ENCODE results near the gene NUDT1.

DNA sequence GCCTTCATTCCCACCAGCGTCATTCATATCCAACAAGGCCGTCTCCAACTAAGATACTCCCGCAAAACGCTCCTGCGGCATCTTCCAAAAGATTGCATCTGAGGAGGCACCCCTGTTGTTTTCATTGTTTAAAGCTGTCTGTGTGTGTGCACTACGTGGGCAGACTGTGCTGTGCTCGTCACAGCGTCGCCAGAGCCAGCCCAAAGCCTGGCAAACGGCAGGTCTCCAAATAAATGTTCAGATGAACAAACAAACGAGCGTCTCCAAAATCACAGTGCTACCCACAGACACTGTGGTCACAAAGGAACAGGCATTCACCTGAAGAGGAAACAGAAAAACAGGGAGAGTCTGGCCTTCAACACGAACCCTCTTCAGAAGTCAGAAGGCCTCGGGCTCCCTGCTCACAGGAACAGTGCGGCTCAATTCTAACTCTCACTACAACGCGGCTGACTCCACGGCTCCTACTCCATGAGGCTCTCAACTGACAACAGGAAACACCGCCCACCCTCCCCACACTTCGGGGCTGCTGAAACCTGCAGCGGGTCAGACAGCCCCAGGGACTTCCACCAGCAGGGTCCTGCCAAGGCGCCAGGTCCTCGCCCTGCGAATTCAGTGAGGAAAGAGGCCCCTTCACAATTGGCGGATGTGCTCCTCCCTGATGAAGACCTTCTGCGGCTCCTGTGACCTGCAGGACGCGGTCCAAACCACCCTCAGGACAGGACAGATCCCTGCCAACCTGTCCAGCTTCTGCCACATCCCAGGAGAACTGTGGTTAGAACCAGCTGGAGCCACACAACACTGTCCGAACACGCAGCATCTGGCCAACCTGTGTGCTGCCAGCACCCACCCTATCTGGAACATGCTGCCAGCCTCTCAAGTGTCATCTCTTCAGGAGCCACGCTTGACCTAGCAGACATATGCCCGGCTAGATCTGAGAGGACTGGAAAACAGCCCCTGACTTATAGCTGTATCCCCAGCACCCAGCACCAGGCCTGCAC is 45.3 kb upstream of the NUDT1 start:
- TF ChIP-seq CTCF (IDR thresholded peaks at IDR 0.05; ENCODE audit: low read depth, low read length, poor library complexity, severe bottlenecking) (no peak), EZH2phosphoT487 (IDR thresholded peaks at IDR 0.05; ENCODE audit: borderline replicate concordance, low read length) (no peak)

All from DOHH2 (cell line).